Activated T-cell treated with anti-CD3 and anti-CD28 coated beads for 24 hours (primary cell): ENCODE results near the gene EPGN.
"Not testable (repeated sequence)": the region's sequence is repeated elsewhere in the genome, so short reads cannot be mapped to it uniquely, and the experiment has no call there.

Source experiments
- DNase-seq: peaks from one replicate; pipeline ENCODE4 v3.0.0-alpha.2; 2020; ENCODE audit warnings: low read depth

The EPGN gene

DNA sequence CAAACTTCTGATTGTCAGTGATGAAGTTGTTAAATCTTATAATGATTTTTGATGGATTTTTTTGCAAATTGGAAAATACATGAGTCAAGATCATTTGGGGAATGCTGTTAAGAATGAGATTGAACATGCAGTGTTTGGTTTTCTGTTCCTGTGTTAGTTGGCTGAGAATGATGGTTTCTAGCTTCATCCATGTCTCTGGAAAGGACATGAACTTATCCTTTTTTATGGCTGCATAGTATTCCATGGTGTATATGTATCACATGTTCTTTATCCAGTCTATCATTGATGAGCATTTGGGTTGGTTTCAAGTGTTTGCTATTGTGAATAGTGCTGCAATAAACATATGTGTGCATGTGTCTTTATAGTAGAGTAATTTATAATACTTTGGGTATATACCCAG, 32.2 kb downstream of the EPGN start:
- DNase-seq, result not testable (repeated sequence)

- DNase-seq, result no peak
These were observed 35.8 kb downstream of the EPGN start for GRCh38 chr4:74344031-74344430.

- no peak for DNase-seq
These were observed 45.6 kb downstream of the EPGN start for GRCh38 chr4:74353858-74354257.

GRCh38 chr4:74357965-74358364, 49.7 kb downstream of the EPGN start:
- no peak for DNase-seq

DNA sequence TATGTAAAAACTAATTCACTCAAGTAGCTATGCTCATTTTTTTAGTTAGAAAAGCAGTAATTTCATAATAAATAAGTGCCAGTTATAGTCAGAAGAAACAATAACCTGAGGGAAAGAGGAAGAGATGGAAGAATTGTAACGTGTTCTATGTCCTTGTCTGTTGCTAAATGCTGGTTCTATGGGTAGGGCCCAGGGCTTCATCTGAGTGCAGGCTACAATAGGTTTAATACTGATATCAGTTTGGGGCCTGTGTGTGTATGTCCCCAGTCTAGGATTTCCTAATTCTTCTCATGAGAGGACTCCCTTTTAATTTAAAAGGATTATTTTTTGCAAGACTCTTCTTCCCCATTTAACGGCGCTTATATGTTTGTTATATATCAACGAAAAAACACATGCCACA, 53.4 kb downstream of the EPGN start:
- no peak for DNase-seq

DNA sequence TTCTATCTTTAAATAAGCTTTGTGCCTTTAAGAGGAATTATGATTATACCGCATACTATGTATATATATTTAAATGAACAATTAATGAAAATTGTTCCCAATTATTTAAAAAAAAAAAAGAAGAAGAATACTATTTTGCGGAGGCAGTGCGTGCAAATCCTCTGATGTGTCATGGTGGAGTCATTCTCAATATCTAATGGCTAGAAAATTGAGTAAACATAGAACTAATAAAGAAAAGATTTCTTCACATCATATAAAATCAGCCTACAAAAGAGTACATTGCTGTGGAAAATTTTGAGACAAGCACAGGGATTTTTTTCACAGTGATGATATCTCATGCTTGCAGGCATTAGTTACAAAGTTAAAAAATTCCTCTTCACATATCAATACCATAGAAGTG, 54.1 kb downstream of the EPGN start:
- no peak for DNase-seq

- no peak for DNase-seq
These were observed 56.0 kb downstream of the EPGN start for GRCh38 chr4:74364256-74364651.

DNA sequence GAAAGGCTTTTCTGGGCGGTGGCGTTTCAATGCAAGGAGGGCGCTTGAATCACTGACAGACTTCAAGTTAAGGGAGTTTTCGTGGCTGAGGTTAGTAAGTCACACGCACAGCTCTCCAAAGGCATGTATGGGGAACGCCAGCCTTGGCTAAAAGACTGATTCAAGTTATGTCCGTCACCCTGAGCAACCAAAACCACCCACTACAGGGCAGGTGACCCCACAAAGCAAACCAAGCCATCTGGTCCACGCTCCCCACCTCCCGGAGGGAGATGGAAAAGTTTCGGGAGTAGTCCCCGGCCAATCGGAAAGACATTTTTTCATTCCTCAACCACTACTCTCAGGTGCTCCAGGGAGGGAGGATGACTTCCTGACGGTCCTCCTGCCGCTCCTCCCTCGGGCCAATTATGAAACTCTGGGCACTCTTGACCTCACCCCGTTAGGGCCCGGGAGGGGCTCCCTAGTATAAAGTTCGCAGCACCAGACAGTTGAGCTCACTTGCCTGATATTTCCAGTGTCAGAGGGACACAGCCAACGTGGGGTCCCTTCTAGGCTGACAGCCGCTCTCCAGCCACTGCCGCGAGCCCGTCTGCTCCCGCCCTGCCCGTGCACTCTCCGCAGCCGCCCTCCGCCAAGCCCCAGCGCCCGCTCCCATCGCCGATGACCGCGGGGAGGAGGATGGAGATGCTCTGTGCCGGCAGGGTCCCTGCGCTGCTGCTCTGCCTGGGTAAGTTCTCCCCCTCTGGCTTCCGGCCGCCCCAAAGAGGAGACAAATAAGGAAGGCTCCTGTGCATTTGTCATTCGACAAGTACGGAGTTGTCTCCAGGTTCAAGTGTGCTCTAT, 56.6 kb downstream of the EPGN start, which contains the start of gene EREG:
EREG (plus strand) TSS at position 494 of the 840 bp plus-strand sequence; CDS start at position 658, 164 bp downstream.
- no peak for DNase-seq

- DNase-seq, result no peak
These were observed 57.5 kb downstream of the EPGN start for GRCh38 chr4:74365761-74366160.
